Measurements from ENCODE around the gene ZSCAN10.
"Not testable (repeated sequence)": the region's sequence is repeated elsewhere in the genome, so short reads cannot be mapped to it uniquely, and the experiment has no call there.

Gene ZSCAN10

DNA sequence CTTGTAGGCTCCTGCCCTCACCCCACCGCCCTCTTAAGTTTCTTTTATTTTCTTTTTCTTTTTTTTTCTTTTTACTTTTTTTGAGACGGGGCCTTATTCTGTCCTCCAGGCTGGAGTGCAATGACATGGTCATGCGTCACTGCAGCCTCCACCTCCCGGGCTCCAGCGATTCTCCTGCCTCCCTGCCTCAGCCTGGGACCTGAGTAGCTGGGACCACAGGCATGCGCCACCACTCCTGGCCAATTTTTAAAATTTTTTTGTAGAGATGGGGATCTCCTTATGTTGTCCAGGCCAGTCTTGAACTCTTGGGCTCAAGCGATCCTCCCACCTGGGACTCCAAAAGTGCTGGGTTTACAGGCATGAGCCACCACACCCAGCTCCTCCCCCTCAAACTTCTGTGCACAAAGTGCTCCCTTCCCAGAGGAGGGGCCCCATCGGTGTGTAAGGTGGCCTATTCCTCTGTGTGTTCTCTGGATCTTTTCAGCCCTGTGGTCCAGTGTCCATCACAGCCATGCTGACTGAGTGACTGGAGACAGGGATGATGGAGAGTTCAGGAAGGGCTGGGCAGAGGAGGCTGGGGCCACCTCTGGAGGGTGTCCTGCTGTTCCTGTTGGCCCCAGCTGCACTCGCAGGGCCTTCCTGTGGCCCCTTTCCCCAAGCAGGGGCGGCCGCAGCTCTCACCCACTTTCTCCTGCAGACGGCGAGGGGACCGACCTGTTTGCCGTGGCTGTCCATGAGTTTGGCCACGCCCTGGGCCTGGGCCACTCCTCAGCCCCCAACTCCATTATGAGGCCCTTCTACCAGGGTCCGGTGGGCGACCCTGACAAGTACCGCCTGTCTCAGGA, 42.5 kb downstream of the ZSCAN10 start:
- TF ChIP-seq, protein P1, sequence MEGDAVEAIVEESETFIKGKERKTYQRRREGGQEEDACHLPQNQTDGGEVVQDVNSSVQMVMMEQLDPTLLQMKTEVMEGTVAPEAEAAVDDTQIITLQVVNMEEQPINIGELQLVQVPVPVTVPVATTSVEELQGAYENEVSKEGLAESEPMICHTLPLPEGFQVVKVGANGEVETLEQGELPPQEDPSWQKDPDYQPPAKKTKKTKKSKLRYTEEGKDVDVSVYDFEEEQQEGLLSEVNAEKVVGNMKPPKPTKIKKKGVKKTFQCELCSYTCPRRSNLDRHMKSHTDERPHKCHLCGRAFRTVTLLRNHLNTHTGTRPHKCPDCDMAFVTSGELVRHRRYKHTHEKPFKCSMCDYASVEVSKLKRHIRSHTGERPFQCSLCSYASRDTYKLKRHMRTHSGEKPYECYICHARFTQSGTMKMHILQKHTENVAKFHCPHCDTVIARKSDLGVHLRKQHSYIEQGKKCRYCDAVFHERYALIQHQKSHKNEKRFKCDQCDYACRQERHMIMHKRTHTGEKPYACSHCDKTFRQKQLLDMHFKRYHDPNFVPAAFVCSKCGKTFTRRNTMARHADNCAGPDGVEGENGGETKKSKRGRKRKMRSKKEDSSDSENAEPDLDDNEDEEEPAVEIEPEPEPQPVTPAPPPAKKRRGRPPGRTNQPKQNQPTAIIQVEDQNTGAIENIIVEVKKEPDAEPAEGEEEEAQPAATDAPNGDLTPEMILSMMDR (IDR thresholded peaks at IDR 0.05; ENCODE audit: low read depth, low read length): no peak
- no peak for DNase-seq (ENCODE audit: low read depth in 2 of 2)
- no peak overlapping the region for H3K4me3 ChIP-seq (replicated peaks in 1 of 2; ENCODE audit: low read depth in 2 of 2, low read length in 2 of 2)

DNA sequence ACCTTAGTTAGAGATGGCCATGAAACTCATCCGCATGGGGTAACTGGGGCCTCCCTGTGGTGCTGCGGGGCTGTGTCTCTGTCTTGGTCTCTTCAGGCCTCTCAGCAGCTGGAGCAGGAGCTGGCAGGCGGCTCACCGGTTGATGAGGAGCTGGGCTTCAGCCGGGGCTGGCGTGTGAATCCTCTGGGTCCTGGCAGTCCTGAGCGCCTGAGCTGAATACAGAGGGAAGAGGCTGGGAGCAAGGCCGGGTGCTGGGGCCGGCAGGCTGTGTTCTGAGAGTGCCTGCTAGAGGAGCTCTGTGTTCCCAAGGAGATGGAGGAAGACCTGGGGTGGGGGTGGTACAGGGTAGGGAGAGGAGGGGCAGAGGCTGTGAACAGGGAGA, 43.4 kb downstream of the ZSCAN10 start:
- not testable (repeated sequence) for DNase-seq (ENCODE audit: low read depth in 2 of 2); H3K4me3 ChIP-seq (replicated peaks in 1 of 2; ENCODE audit: low read depth in 2 of 2, low read length in 2 of 2)

DNA sequence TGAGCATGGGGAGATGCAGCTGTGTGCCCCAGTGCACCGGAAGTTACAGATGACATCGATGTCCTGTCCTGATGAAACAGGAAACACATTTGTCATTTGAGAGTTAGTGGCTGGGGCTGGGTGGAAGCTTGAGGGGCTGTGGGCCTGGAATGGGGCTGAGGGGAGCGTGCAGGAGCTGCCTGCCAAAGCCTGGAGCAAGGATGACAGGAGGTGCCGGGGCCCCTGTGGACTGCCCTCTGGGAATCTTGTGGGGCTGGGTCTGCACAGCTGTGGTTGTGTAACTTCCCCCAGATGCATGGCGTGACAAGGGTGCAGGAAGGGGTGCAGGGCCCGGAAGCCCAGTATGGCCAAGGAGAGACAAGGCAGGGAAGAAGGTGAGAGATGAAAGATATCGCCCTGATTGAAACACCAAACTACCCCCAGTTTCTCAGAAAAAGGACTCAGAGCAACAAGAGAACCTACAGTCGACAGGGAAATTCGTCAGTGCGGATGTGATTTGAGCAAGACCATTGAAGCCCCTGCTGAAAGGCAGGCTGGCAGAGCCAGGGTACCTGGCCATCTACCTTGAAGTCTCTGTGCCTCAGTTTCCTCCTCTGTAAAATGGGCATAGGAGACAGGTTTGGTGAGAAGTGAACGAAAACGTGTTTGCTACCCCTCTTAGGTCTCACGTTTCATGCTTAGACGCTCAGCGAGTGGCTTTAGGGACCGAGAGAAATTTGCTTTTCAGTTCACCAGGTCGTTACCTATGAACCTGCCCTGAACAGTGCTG, 43.9 kb downstream of the ZSCAN10 start:
- DNase-seq (ENCODE audit: low read depth in 2 of 2): no peak
- no peak overlapping the region for H3K4me3 ChIP-seq (replicated peaks in 1 of 2; ENCODE audit: low read depth in 2 of 2, low read length in 2 of 2)

DNA sequence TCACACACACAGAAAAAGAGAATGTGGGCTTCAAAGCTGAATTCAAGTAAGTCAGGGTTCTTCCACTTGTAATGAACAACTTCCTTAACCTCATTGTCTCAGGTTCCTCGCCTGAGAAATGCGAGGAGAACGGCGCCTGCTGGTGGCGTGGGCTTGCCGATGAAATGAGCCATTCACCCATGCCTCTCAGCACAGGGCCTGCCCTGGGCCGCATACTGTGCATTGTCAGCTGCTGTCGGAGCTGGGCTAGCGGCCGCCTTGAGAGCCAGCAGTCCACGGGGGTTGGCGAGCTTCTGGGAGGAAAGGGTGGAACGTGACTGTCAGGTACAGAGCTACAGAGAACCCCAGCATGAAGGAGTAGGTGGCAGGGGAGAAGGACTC, 45.8 kb downstream of the ZSCAN10 start:
- not testable (repeated sequence) for H3K4me3 ChIP-seq (replicated peaks in 1 of 2; ENCODE audit: low read depth in 2 of 2, low read length in 2 of 2); DNase-seq (ENCODE audit: low read depth in 2 of 2)

More for the DNA sequence above, 43.9 kb downstream of the ZSCAN10 start:
- TF ChIP-seq, protein P1 (IDR thresholded peaks at IDR 0.05; ENCODE audit: low read depth, low read length): no peak

DNA sequence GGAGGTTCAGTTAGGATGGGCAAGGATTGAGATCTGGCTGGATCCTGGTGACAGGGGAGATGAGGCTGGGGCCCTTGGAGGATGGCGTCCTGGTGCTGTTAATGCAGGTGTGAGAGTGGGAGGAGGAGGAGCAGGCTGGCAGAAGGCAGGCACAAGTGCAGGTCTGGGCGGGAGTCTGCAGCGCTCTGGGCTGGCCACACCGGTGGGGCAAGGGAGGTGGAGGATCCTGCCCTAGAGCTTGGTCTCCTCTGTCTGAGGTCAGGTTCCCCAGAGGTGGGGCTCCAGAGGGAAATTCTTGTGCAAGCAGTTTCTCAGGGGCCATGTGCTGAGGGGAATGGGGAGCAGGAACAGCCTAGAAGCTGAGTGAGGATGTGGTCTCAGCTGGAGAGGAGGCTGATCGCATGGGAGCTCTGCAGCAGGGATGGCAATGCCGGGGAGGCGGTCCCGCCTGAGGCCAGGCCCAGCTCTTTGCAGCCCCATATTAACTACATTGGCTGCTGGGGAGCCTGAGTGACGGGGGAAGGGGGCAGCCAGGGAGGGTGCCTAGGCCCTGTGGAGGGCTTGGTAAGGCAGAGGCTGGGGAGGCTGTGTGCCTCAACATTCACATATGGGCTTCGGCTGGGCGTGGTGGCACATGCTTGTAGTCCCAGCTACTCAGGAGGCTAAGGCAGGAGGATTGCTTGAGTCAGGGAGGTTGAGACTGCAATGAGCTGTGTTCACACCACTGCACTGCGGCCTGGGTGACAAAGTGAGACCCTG, 46.3 kb downstream of the ZSCAN10 start:
- DNase-seq (ENCODE audit: low read depth in 2 of 2); H3K4me3 ChIP-seq (replicated peaks in 1 of 2; ENCODE audit: low read depth in 2 of 2, low read length in 2 of 2): not testable (repeated sequence)

DNA sequence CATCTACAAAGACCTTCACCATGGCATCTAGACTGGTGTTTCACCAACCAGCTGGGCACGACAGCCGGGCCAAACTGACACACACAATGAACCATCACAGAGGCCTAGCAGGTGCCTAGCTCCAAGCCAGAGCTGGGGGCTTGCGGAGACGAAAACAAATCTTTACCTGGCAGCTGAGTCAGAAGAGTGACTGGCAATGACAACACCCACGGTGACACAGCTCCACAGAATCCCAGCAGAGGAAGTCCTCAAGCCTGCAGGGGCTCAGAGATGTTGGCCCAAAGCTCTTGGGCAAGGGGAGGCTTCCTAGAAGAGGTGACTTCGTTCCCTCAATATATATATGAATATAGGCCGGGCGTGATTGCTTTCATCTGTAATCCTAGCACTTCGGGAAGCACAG, 47.6 kb downstream of the ZSCAN10 start:
- DNase-seq (ENCODE audit: low read depth in 2 of 2): no peak
- TF ChIP-seq, protein P1 (IDR thresholded peaks at IDR 0.05; ENCODE audit: low read depth, low read length): no peak
- H3K4me3 ChIP-seq (replicated peaks in 1 of 2; ENCODE audit: low read depth in 2 of 2, low read length in 2 of 2): no peak overlapping the region

DNA sequence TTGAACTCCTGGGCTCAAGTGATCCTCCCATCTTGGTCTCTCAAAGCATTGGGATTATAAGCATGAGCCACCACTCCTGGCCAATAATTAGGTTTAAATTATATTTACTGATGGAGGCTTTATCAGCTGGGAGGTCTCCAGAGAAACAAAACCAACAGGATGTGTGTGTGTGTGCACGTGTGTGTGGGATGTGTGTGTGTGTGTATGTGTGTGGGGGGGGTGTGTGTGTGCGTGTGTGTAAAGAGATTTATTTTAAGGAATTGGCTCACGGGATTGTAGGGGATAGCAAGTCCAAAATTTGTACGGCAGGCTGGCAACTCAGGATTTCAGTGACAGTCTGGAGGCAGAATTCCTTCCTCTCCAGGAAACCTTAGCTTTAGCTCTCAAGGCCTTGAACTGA, 48.1 kb downstream of the ZSCAN10 start:
- no peak overlapping the region for H3K4me3 ChIP-seq (replicated peaks in 1 of 2; ENCODE audit: low read depth in 2 of 2, low read length in 2 of 2)
- TF ChIP-seq, protein P1 (IDR thresholded peaks at IDR 0.05; ENCODE audit: low read depth, low read length): no peak
- DNase-seq (ENCODE audit: low read depth in 2 of 2): no peak

DNA sequence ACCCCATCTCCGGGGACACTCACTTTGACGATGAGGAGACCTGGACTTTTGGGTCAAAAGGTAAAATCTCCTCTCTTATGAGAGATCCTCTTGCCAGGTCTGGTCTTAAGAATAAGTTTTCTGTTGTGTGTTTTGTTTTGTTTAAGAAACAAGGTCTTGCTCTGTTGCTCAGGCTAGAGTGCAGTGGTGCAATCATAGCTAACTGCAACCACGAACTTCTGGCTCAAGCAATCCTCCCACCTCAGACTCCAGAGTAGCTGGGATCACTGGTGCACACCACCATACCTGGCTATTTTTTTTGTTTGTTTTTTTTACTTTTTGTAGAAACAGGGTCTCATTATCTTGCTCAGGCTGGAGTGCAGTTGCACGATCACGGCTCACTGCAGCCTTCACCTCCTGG, 48.6 kb downstream of the ZSCAN10 start:
- TF ChIP-seq, protein P1 (IDR thresholded peaks at IDR 0.05; ENCODE audit: low read depth, low read length): no peak
- no peak overlapping the region for H3K4me3 ChIP-seq (replicated peaks in 1 of 2; ENCODE audit: low read depth in 2 of 2, low read length in 2 of 2)

More for the DNA sequence above, 48.6 kb downstream of the ZSCAN10 start:
- no peak for DNase-seq (ENCODE audit: low read depth in 2 of 2)
